Measurements from ENCODE around the gene TXNDC17.

Gene TXNDC17

GRCh38 chr17:6677158-6677831 lies 36.4 kb downstream of the TXNDC17 start:
- TF ChIP-seq CTCF (IDR thresholded peaks at IDR 0.05; ENCODE audit: borderline replicate concordance, insufficient read depth, low read depth, low read length) = no peak
- no peak overlapping the region for H3K4me3 ChIP-seq (ENCODE audit: low read depth, low read length)

- H3K4me3 ChIP-seq (ENCODE audit: low read depth, low read length) = no peak overlapping the region
- TF ChIP-seq CTCF (IDR thresholded peaks at IDR 0.05; ENCODE audit: borderline replicate concordance, insufficient read depth, low read depth, low read length) = no peak
Measured at GRCh38 chr17:6677946-6678345, 37.1 kb downstream of the TXNDC17 start.

GRCh38 chr17:6679241-6679640 lies 38.4 kb downstream of the TXNDC17 start:
- H3K4me3 ChIP-seq (ENCODE audit: low read depth, low read length) = no peak overlapping the region

GRCh38 chr17:6681176-6681575 lies 40.3 kb downstream of the TXNDC17 start:
- TF ChIP-seq CTCF (IDR thresholded peaks at IDR 0.05; ENCODE audit: borderline replicate concordance, insufficient read depth, low read depth, low read length) = no peak
- no peak overlapping the region for H3K4me3 ChIP-seq (ENCODE audit: low read depth, low read length)

More at GRCh38 chr17:6679241-6679640, 38.4 kb downstream of the TXNDC17 start:
- TF ChIP-seq CTCF (IDR thresholded peaks at IDR 0.05; ENCODE audit: borderline replicate concordance, insufficient read depth, low read depth, low read length) = no peak

GRCh38 chr17:6681671-6682070 lies 40.8 kb downstream of the TXNDC17 start:
- no peak for TF ChIP-seq CTCF (IDR thresholded peaks at IDR 0.05; ENCODE audit: borderline replicate concordance, insufficient read depth, low read depth, low read length)
- H3K4me3 ChIP-seq (ENCODE audit: low read depth, low read length) = no peak overlapping the region

GRCh38 chr17:6682339-6682738 lies 41.5 kb downstream of the TXNDC17 start:
- no peak overlapping the region for H3K4me3 ChIP-seq (ENCODE audit: low read depth, low read length)
- TF ChIP-seq CTCF (IDR thresholded peaks at IDR 0.05; ENCODE audit: borderline replicate concordance, insufficient read depth, low read depth, low read length) = no peak

- no peak for TF ChIP-seq CTCF (IDR thresholded peaks at IDR 0.05; ENCODE audit: borderline replicate concordance, insufficient read depth, low read depth, low read length)
- H3K4me3 ChIP-seq (ENCODE audit: low read depth, low read length) = no peak overlapping the region
Measured at GRCh38 chr17:6683081-6683684, 42.3 kb downstream of the TXNDC17 start.
